ENCODE measurements around the gene OLFML2A. TPM values are rescaled to one million over a fixed set of nuclear protein-coding genes. Genes with fewer than 3 reads are reported as not detected.

The OLFML2A gene
- total RNA-seq, 6 experiments from 2014 or later: 0.12 to 0.74 (median 0.40) TPM

DNA sequence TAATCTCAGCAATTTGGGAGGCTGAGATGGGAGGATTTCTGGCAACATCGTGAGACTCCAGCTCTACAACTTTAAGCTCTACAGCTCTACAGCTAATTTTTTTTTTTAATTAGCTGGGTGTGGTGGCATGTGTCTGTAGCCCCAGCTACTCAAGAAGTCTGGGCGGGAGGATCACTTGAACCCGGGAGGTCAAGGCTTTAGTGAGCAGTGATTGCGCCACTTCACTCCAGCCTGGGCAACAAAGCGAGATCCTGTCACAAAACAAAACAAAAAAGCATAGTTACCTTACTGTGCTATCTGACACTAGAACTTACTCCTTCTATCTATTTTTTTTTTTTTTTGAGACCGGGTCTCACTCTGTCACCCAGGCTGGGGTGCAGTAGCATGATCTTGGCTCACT lies 70.0 kb downstream of the OLFML2A start:
- intact Hi-C loops (cut with DNase I): no loop called here
- Histone ChIP-seq H3K4me3 (no peak overlapping the region), H3K36me3 (no peaks in the 10 kb centered on the region), H3K4me1 (no peaks in the 10 kb centered on the region), H3K27me3 (no peaks in the 10 kb centered on the region), H3K9me3 (no peaks in the 10 kb centered on the region), H3K27ac (no peak overlapping the region)
- no peak for TF ChIP-seq POLR2A (IDR thresholded peaks at IDR 0.05)
- no peak for TF ChIP-seq CTCF (IDR thresholded peaks at IDR 0.05)
- ATAC-seq (no peak), DNase-seq (no peak)
- WGBS (ENCODE audit: insufficient coverage, low coverage, low lambda C conversion rate, missing lambda C conversion rate): 84% methylated on average over 6 of the region's 6 CpGs

DNA sequence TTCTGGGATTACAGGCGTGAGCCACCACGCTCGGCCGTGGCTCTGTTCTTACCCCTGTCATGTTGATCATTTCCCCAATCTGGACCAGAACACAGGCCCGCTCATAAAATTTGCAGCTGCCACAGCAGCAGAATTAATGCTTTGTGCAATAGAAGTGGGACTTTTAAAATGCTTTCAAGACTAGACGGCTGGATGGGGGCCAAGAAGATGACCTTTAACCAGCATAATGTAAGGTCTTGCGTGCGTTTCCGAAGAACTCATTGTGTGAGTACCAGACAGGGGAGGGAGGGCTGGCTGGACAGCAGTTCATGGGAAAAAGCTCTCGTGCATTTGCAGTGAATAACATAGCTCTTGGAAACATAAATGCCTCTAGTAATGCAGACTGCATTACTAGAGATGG lies 72.9 kb downstream of the OLFML2A start:
- Histone ChIP-seq H3K36me3 (no peaks in the 10 kb centered on the region), H3K27me3 (no peaks in the 10 kb centered on the region), H3K4me1 (peaks cover 0 to 3% (median 0%) of the 10 kb centered on the region in 4 donors), H3K4me3 (no peak overlapping the region), H3K9me3 (no peaks in the 10 kb centered on the region), H3K27ac (no peak overlapping the region)
- no peak for TF ChIP-seq POLR2A (IDR thresholded peaks at IDR 0.05)
- TF ChIP-seq CTCF (IDR thresholded peaks at IDR 0.05): no peak
- DNase-seq: no peak
- WGBS (ENCODE audit: insufficient coverage, low coverage, low lambda C conversion rate, missing lambda C conversion rate): 14% methylated on average over 6 of the region's 10 CpGs
- ATAC-seq: no peak
- intact Hi-C loops (cut with DNase I): loop anchor here (5.0 kb wide), 1 partner anchor 72 kb away; the partner anchor contains the start of gene OLFML2A (in 2 of the 2)

GRCh38 chr9:124852121-124852828 lies 75.3 kb downstream of the OLFML2A start:
- no peaks in the 10 kb centered on the region for H3K27me3 ChIP-seq
- no peak overlapping the region for H3K27ac ChIP-seq
- H3K4me3 ChIP-seq: peak overlapping the region in 1 of 3 donors; percentile 50
- ATAC-seq (no peak), DNase-seq (no peak)
- TF ChIP-seq POLR2A (IDR thresholded peaks at IDR 0.05) (no peak), CTCF (IDR thresholded peaks at IDR 0.05) (no peak)
- no peaks in the 10 kb centered on the region for H3K9me3 ChIP-seq
- peaks cover 0 to 4% (median under 1%) of the 10 kb centered on the region in 4 donors for H3K36me3 ChIP-seq
- WGBS (ENCODE audit: insufficient coverage, low coverage, low lambda C conversion rate, missing lambda C conversion rate): 52% methylated on average over 3 of the region's 13 CpGs
- intact Hi-C loops (cut with DNase I): loop anchor here (5.0 kb wide), 1 partner anchor 75 kb away; the partner anchor contains the start of gene OLFML2A (in 2 of the 2)
- H3K4me1 ChIP-seq: peaks cover 0 to 3% (median 0%) of the 10 kb centered on the region in 4 donors

DNA sequence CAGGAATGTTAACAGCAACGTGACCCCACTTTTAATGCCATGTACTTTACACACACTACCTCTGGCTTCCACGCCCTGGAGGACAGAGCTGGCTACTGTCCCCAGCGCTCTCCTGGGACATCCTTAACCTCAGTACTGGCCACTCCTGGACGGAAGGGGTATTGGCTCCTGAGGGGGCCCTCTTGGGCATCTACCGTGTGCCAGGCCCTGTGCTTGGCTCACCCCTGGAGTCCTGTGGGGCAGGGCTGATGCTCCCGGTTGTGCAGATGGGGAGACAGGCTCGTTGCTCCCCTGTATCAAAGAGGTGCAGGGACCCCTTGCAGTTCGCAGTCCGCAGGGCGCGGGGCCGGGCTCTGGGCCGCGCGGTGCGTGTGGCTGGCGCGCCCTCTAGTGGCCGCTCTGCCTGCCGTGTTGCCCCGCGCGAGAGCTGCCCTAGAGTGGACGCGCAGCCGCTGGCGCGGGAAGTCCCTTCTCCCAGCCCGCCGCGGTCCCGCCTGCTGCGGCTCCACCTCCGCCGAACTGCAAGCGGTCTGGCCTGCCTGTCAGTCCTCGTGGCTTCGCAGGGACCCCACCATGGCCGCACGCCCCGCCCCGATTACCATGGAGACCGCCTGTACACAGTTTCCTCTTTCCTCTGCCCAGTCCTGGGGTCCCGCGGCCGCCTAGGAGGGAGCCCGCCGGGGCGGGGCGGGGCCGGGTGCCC lies 76.0 kb downstream of the OLFML2A start, which contains the start of gene WDR38:
Gene WDR38, plus strand, starts transcription at position 632 of the 703 bp plus-strand sequence. CDS start 72 bp downstream, outside the sequence.
- DNase-seq (peak; percentile 74 to 81 (median 80)), ATAC-seq (peak; percentile 86 to 95 (median 89))
- no peak within 1 kb of the TSS for H3K27ac ChIP-seq

More for the DNA sequence above, 76.0 kb downstream of the OLFML2A start, which contains the start of gene WDR38:
- peaks cover 0 to 11% (median 4%) of the 10 kb centered on the region in 4 donors for H3K36me3 ChIP-seq
- H3K9me3 ChIP-seq: no peaks in the 10 kb centered on the region
- peak within 1 kb of the TSS; percentile 20 to 50 (median 46) for H3K4me3 ChIP-seq
- intact Hi-C loops (cut with DNase I): loop anchor here (5.0 kb wide), 1 partner anchor 76 kb away; the partner anchor contains the start of gene OLFML2A (in 2 of the 2)
- no peaks in the 10 kb centered on the region for H3K27me3 ChIP-seq
- WGBS (ENCODE audit: insufficient coverage, low coverage, low lambda C conversion rate, missing lambda C conversion rate): no CpG with 5 or more reads among the region's 51 CpGs
- H3K4me1 ChIP-seq: peaks cover 0 to 3% (median 0%) of the 10 kb centered on the region in 4 donors
- TF ChIP-seq POLR2A (IDR thresholded peaks at IDR 0.05) (no peak), CTCF (IDR thresholded peaks at IDR 0.05) (peak; percentile 96 to 99 (median 98))
